ENCODE results near the gene RICTOR. TPM values are rescaled to one million over a fixed set of nuclear protein-coding genes. Genes with fewer than 3 reads are reported as not detected.
"Not testable (repeated sequence)": the region's sequence is repeated elsewhere in the genome, so short reads cannot be mapped to it uniquely, and the experiment has no call there.

The RICTOR gene
- total RNA-seq, 1 donor from 2014 or later = 71.8 TPM

GRCh38 chr5:39021413-39021812 lies 52.8 kb downstream of the RICTOR start:
- intact Hi-C loops (cut with DNase I) = no loop called here
- no peak for DNase-seq (ENCODE audit: low spot score)
- no peak for ATAC-seq

DNA sequence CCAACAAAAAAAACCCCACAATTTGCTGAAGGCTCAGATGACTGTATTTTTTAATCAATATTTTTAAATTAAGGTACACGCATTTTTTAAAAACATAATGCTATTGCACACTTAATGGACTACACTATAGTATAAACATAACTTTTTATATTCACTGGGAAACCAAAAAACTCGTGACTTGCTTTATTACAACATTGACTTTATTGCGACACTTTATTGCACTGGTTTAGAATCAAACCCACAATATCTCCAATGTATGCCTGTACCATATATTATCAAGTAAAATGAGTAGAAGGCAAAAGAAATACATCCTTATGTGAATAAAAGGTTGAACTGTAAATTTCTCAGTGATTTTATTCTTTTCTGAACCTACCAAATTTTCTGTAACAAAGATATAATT lies 53.7 kb downstream of the RICTOR start:
- intact Hi-C loops (cut with DNase I) = no loop called here
- no peak for ATAC-seq
- no peak for DNase-seq (ENCODE audit: low spot score)

DNA sequence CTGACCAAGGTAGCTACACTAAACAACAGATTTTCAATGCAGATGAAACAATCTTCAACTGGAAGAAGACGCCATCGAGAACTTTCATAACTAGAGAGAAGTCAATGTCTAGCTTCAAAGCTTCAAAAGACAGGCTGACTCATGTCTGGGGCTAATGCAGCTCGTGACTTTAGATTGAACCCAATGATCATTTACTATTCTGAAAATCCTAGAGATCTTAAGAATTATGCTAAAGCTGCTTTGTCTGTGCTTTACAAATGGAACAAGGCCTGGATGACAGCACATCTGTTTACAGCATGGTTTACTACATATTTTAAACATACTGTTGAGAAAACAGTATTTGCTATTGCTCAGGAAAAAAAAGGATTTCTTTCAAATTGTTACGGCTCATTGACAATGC lies 54.9 kb downstream of the RICTOR start:
- intact Hi-C loops (cut with DNase I) = no loop called here
- no peak for ATAC-seq
- DNase-seq (ENCODE audit: low spot score) = no peak

- intact Hi-C loops (cut with DNase I) = no loop called here
- DNase-seq (ENCODE audit: low spot score) = no peak
- no peak for ATAC-seq
These were observed 56.7 kb downstream of the RICTOR start for GRCh38 chr5:39017504-39017903.

- DNase-seq (ENCODE audit: low spot score) (no peak), ATAC-seq (no peak)
- intact Hi-C loops (cut with DNase I) = no loop called here
These were observed 57.5 kb downstream of the RICTOR start for GRCh38 chr5:39016587-39017275.

DNA sequence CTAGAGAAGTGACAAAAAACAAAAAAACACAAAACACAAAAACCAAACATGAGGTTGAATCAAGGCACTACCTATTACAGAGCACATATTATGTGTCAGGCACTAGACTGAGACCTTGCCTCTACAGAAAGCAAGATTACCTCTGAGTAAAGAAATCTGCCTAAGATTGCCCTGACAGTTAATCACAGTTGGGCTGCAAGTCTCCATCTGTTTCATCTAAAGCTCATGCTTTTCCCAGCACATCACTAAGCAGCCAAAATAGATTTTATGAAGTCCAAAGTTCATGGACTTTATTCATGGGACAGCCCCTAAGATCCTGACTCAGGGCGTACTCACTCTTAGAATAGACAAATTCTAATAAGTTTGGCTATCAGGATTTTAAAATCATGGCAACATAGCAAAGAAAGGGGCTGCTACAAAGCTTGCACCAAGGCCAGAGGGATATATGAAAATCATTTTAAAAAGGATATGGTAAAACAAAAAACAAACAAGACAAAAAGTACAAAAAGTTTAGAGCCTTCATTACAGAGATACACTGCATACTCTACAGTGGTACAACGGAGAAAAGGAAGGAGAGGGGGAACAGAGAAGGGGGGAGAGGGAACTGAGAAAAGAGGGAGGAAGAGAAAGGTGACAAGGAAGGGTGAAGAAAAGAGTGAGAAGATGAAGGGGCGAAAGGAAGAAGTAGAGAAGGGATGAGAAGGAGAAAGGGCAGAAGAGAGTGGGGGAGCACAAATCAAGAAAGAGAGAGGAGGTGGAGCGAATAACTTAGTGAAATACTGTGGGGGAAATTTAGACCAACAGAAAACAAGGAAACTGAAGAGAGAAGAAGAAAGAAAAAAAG lies 58.2 kb downstream of the RICTOR start:
- no peak for DNase-seq (ENCODE audit: low spot score)
- intact Hi-C loops (cut with DNase I) = no loop called here
- ATAC-seq = peak; percentile 68

DNA sequence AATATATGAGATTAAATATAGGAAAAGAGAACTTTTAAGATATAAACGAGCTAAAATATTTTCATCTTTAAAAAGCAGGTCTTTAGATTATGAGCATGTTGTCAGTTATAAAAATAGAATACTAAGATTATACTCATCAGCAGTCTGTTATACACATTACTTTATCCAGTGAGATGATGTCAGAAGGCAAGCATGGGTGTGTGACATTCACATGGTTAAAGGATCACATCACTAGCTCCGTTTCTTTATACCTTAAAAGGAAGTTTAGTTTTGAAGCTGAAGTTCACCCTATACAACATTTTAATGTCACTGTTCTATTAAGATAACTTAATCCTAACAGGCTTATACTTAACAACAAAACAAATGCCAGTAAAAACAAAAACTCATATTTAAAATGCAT lies 59.6 kb downstream of the RICTOR start:
- intact Hi-C loops (cut with DNase I) = no loop called here

DNA sequence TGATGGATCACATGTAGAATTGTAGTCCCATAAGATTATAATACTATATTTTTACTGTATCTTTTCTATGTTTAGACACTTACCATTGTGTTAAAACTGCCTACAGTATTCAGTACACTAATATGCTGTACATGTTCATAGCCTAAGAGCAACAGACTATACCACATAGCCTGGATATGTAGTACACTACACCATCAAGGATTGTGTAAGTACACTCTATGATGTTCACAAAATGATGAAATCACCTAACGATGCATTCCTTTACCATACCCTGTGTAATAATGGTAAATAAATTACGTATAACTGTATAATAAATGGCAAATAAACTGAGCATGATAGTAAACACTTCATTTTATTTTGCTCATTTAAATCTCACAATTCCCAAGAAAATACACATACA lies 60.3 kb downstream of the RICTOR start:
- DNase-seq (ENCODE audit: low spot score) (no peak), ATAC-seq (no peak)
- intact Hi-C loops (cut with DNase I) = no loop called here

More for the DNA sequence above, 59.6 kb downstream of the RICTOR start:
- no peak for DNase-seq (ENCODE audit: low spot score)
- ATAC-seq = no peak

- intact Hi-C loops (cut with DNase I); DNase-seq (ENCODE audit: low spot score); ATAC-seq: not testable (repeated sequence)
These were observed 63.2 kb downstream of the RICTOR start for GRCh38 chr5:39010958-39011357.

DNA sequence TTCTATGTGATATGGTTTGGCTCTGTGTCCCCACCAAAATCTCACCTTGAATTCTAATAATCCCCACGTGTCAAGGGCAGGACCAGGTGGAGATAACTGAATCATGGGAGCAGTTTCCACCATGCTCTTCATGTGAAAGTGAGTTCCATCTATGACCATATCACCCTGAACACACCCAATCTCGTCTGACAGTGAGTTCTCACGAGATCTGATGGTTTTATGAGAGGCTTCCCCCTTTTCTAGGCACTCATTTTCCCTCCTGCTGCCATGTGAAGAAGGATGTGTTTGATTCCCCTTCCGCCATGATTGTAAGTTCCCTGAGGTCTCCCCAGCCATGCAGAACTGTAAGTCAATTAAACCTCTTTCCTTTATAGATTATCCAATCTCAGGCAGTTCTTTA lies 64.2 kb downstream of the RICTOR start:
- ATAC-seq = no peak
- intact Hi-C loops (cut with DNase I) = no loop called here
- DNase-seq (ENCODE audit: low spot score) = no peak

- ATAC-seq = no peak
- no peak for DNase-seq (ENCODE audit: low spot score)
- intact Hi-C loops (cut with DNase I) = no loop called here
These were observed 64.9 kb downstream of the RICTOR start for GRCh38 chr5:39009280-39009679.

DNA sequence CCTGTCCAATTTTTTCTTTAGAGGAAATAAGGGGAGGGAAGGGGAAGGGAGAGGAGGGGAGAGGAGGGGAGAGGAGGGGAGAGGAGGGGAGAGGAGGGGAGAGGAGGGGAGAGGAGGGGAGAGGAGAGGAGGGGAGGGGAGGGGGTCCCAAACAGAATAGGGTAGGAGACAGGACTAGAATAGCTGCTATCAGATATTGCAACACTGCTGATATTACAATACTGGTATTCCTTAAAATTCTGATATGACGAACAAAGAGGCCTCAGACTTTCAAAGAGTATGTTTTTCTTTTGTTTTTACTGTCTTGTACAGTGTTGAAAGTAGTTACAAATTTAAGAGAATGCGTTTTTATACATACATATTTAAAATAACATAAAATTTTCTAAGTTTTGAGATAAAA lies 67.5 kb downstream of the RICTOR start:
- intact Hi-C loops (cut with DNase I) = no loop called here
- DNase-seq (ENCODE audit: low spot score) (no peak), ATAC-seq (no peak)

GRCh38 chr5:39005566-39006232 lies 68.5 kb downstream of the RICTOR start:
- ATAC-seq (no peak), DNase-seq (ENCODE audit: low spot score) (no peak)
- intact Hi-C loops (cut with DNase I) = no loop called here

- intact Hi-C loops (cut with DNase I) = no loop called here
- ATAC-seq (no peak), DNase-seq (ENCODE audit: low spot score) (no peak)
These were observed 72.5 kb downstream of the RICTOR start for GRCh38 chr5:39001683-39002082.

- no peak for ATAC-seq
- no peak for DNase-seq (ENCODE audit: low spot score)
- intact Hi-C loops (cut with DNase I) = no loop called here
These were observed 75.2 kb downstream of the RICTOR start for GRCh38 chr5:38999037-38999436.

DNA sequence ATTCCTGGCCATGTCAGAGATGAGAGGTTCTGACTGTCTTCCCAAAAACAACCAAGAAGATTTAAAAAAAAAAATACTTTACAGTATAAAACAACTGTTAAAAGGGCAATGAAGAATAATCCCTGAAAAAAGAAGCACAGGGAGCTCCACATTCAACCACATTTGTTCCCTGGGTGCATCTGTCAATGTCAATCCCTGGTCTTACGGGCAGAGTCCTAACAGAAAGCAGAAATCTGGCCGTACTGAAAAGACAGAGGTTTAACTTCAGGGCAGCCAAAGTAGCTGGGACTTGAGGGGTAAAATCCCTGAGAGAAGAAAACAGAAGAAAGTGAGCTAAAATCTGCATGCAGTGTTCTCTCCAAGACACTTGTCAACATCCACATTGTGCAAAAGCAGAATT lies 76.6 kb downstream of the RICTOR start:
- no peak for DNase-seq (ENCODE audit: low spot score)
- no peak for ATAC-seq
- intact Hi-C loops (cut with DNase I) = no loop called here

DNA sequence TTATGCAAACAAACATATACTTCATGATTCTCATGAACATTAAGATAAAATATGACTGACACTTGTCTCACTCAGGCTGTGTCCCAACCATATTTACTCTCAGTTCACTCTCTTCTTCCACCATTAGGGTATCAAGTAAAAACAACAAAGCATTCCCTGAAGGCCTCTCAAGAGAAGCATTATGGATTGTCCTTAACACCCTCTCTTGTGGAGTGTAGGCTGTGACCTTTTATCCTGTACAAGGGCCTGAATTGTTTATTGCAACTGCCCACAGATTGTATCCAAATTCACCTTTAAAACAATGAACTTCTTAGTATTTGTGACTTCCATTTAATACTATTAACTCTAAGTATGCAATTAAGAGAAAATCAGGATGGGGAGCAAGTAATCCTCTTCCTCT lies 78.1 kb downstream of the RICTOR start:
- DNase-seq (ENCODE audit: low spot score) (no peak), ATAC-seq (no peak)
- intact Hi-C loops (cut with DNase I) = no loop called here

GRCh38 chr5:38994324-38994927 lies 79.8 kb downstream of the RICTOR start:
- DNase-seq (ENCODE audit: low spot score) = no peak
- intact Hi-C loops (cut with DNase I) = no loop called here
- peak; percentile 79 for ATAC-seq

DNA sequence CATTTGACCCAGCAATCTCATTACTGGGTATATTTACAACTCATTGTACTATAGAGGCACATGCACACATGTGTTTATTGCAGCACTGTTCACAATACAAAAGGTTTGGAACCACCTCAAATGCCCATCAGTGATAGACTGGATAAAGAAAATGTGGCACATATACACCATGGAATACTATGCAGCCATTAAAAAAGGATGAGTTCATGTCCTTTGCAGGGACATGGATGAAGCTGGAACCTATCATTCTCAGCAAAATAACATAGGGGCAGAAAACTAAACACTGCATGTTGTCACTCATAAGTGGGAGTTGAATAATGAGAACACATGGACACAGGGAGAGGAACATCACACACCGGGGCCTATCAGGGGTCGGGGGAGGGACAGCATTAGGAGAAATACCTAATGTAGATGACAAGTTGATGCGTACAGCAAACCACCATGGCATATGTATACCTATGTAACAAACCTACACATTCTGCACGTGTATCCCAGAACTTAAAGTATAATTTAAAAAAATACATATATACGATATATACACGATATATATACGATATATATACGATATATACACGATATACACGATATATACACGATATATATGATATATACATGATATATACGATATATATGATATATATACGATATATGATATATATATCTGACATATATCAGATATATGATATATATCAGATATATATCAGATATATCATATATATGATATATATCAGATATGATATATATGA lies 84.1 kb downstream of the RICTOR start:
- ATAC-seq; intact Hi-C loops (cut with DNase I); DNase-seq (ENCODE audit: low spot score): not testable (repeated sequence)
